HEK293 (cell line): ENCODE results near the gene FAM217B.

Experiments
- CTCF ChIP-seq: fragments of 450-650 bp; formaldehyde crosslinking; IDR thresholded peaks from 2 replicates; pipeline ENCODE4 v1.5.1; 2016; ENCODE audit warnings: missing biosample characterization, missing genetic modification characterization
- PBX3 ChIP-seq: sonication (generic); formaldehyde crosslinking; IDR thresholded peaks from 2 replicates; pipeline ENCODE4 v1.8.1; 2022; ENCODE audit warnings: mild to moderate bottlenecking, moderate library complexity, missing genetic modification reagents
- PRDM1 ChIP-seq: fragments of 450-650 bp; formaldehyde crosslinking; IDR thresholded peaks from 2 replicates; pipeline ENCODE4; 2016; ENCODE audit warnings: missing biosample characterization, missing genetic modification characterization
- YY1 ChIP-seq: fragments of 450-650 bp; formaldehyde crosslinking; IDR thresholded peaks from 2 replicates; pipeline ENCODE4 v1.5.1; 2018; ENCODE audit warnings: missing biosample characterization, missing genetic modification characterization
- ZNF132 ChIP-seq: fragments of 450-650 bp; formaldehyde crosslinking; IDR thresholded peaks from 2 replicates; pipeline ENCODE4 v1.5.1; 2017; ENCODE audit warnings: missing biosample characterization, missing genetic modification characterization, borderline replicate concordance
- ZNF175 ChIP-seq: fragments of 450-650 bp; formaldehyde crosslinking; IDR thresholded peaks from 2 replicates; pipeline ENCODE4 v1.5.1; 2016; ENCODE audit warnings: missing biosample characterization, missing genetic modification characterization
- ZNF24 ChIP-seq: fragments of 450-650 bp; formaldehyde crosslinking; IDR thresholded peaks from 2 replicates; pipeline ENCODE4 v1.5.1; 2016; ENCODE audit warnings: missing biosample characterization, missing genetic modification characterization
- ZNF398 ChIP-seq: fragments of 450-650 bp; formaldehyde crosslinking; IDR thresholded peaks from 2 replicates; pipeline ENCODE4 v1.5.1; 2017; ENCODE audit warnings: missing biosample characterization, missing genetic modification characterization
- ZNF621 ChIP-seq: fragments of 450-650 bp; formaldehyde crosslinking; IDR thresholded peaks from 2 replicates; pipeline ENCODE4 v1.5.1; 2017; ENCODE audit warnings: missing biosample characterization, missing genetic modification characterization
- ZNF701 ChIP-seq: fragments of 450-650 bp; formaldehyde crosslinking; IDR thresholded peaks from 2 replicates; pipeline ENCODE4 v1.5.1; 2016; ENCODE audit warnings: missing biosample characterization, missing genetic modification characterization
- TF ChIP-seq, protein P1 (sequence below): fragments of 450-650 bp; formaldehyde crosslinking; IDR thresholded peaks from 2 replicates; pipeline ENCODE4 v1.5.1; 2016; ENCODE audit warnings: missing biosample characterization, missing genetic modification characterization

DNA sequence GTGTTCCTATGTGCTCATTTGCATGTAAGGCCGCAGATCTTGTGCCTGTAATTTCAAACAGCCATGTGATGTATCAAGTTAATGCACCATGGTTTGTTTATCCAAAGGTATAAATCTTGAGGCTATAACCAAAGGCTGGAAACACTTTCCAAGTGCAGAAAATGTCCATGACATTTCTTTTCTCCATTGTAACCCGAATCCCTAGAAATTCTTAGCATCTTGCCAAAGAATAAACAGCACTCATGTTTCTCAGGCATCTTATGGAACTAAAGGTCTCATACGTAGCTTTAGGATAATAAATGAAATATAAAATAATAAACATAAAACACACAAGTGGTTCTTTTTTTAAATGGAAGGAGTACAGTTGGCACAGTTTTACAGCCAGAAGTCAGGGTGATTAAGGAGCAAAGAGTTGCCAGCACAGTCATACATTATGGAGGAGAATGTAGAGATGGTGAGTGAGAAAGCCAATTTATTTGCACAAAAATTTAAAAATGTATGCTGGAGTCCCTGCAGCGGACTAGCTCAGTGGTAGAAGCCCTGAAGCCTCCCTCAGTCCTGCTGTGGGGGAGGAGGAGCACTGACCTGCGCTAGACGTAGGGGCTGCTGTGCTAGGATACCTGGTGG is 36.1 kb downstream of the FAM217B start:
- no peak for TF ChIP-seq YY1 (tag by site-specific recombination)
- TF ChIP-seq CTCF = no peak
- TF ChIP-seq ZNF701 (tag by site-specific recombination) = no peak
- no peak for TF ChIP-seq ZNF398 (tag by site-specific recombination)
- no peak for TF ChIP-seq ZNF24 (tag by site-specific recombination)
- no peak for TF ChIP-seq ZNF132 (tag by site-specific recombination)
- TF ChIP-seq PRDM1 (tag by site-specific recombination) = no peak
- no peak for TF ChIP-seq ZNF621 (tag by site-specific recombination)
- TF ChIP-seq ZNF175 (tag by site-specific recombination) = no peak
- TF ChIP-seq PBX3 (CRISPR knock-in tag) = no peak
- TF ChIP-seq, protein P1, sequence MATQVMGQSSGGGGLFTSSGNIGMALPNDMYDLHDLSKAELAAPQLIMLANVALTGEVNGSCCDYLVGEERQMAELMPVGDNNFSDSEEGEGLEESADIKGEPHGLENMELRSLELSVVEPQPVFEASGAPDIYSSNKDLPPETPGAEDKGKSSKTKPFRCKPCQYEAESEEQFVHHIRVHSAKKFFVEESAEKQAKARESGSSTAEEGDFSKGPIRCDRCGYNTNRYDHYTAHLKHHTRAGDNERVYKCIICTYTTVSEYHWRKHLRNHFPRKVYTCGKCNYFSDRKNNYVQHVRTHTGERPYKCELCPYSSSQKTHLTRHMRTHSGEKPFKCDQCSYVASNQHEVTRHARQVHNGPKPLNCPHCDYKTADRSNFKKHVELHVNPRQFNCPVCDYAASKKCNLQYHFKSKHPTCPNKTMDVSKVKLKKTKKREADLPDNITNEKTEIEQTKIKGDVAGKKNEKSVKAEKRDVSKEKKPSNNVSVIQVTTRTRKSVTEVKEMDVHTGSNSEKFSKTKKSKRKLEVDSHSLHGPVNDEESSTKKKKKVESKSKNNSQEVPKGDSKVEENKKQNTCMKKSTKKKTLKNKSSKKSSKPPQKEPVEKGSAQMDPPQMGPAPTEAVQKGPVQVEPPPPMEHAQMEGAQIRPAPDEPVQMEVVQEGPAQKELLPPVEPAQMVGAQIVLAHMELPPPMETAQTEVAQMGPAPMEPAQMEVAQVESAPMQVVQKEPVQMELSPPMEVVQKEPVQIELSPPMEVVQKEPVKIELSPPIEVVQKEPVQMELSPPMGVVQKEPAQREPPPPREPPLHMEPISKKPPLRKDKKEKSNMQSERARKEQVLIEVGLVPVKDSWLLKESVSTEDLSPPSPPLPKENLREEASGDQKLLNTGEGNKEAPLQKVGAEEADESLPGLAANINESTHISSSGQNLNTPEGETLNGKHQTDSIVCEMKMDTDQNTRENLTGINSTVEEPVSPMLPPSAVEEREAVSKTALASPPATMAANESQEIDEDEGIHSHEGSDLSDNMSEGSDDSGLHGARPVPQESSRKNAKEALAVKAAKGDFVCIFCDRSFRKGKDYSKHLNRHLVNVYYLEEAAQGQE (tag by site-specific recombination) = no peak
